Neural cell (in vitro differentiated cells): Measurements from ENCODE around the gene FGD6. TPM values are rescaled to one million over a fixed set of nuclear protein-coding genes. Genes with fewer than 3 reads are reported as not detected.

Experiments
- H2AFZ ChIP-seq: fragments of 200-600, 300-800 bp; sonication (generic), shearing (Covaris generic); 2 replicates; pipeline ENCODE4 v1.6.0; 2014; ENCODE audit warnings: low read depth, mild to moderate bottlenecking, antibody characterized with exemption, low read length, moderate library complexity
- H3F3A ChIP-seq: fragments of 200-600 bp; shearing (Covaris generic); 2 replicates; pipeline ENCODE4 v1.6.1; 2016; ENCODE audit warnings: mild to moderate bottlenecking, moderate library complexity, mixed read lengths, antibody characterized with exemption, low read length; ENCODE audit not compliant: insufficient read depth, poor library complexity, severe bottlenecking
- H3K27ac ChIP-seq: fragments of 200-600, 300-800 bp; sonication (generic), shearing (Covaris generic); 2 replicates; pipeline ENCODE4 v1.5.1; 2014; ENCODE audit warnings: mild to moderate bottlenecking, low read length, moderate library complexity
- H3K27me3 ChIP-seq: fragments of 300-800, 200-600 bp; sonication (generic), shearing (Covaris generic); 2 replicates; pipeline ENCODE4 v1.6.0; 2014; ENCODE audit warnings: mild to moderate bottlenecking, low read depth, low read length, moderate library complexity; ENCODE audit not compliant: insufficient read depth
- H3K36me3 ChIP-seq: fragments of 300-800, 200-600 bp; sonication (generic), shearing (Covaris generic); 2 replicates; pipeline ENCODE4 v1.5.1; 2014; ENCODE audit warnings: mild to moderate bottlenecking, antibody characterized with exemption, low read length, moderate library complexity; ENCODE audit not compliant: insufficient read depth
- H3K4me2 ChIP-seq: fragments of 300-800, 200-600 bp; sonication (generic), shearing (Covaris generic); 2 replicates; pipeline ENCODE4 v1.6.0; 2014; ENCODE audit warnings: mild to moderate bottlenecking, low read length
- H3K4me3 ChIP-seq: fragments of 300-800, 200-600 bp; sonication (generic), shearing (Covaris generic); 2 replicates; pipeline ENCODE4 v1.5.1; 2014; ENCODE audit warnings: mild to moderate bottlenecking, low read length, moderate library complexity
- H3K79me2 ChIP-seq: fragments of 200-600 bp; shearing (Covaris generic); replicated peaks from 2 replicates; pipeline ENCODE4 v1.6.0; 2014; ENCODE audit warnings: mild to moderate bottlenecking, low read length, moderate library complexity; ENCODE audit not compliant: insufficient read depth
- H3K9ac ChIP-seq: fragments of 300-800, 200-600 bp; sonication (generic), shearing (Covaris generic); 2 replicates; pipeline ENCODE4 v1.6.1; 2016; ENCODE audit warnings: mild to moderate bottlenecking, low read length, mixed read lengths
- H3K9me2 ChIP-seq: fragments of 200-600 bp; shearing (Covaris generic); 2 replicates; pipeline ENCODE4 v1.6.1; 2016; ENCODE audit warnings: mild to moderate bottlenecking, low read length, mixed read lengths; ENCODE audit not compliant: insufficient read depth
- H3K9me3 ChIP-seq: fragments of 200-600, 300-800 bp; sonication (generic), shearing (Covaris generic); 2 replicates; pipeline ENCODE4 v1.6.1; 2016; ENCODE audit warnings: mild to moderate bottlenecking, mixed run types, low read length, moderate library complexity, mixed read lengths
- H4K20me1 ChIP-seq: fragments of 200-600 bp; shearing (Covaris generic); 2 replicates; pipeline ENCODE4 v1.6.1; 2016; ENCODE audit warnings: mild to moderate bottlenecking, mixed run types; ENCODE audit not compliant: insufficient read depth
- CTCF ChIP-seq: fragments of 450-650 bp; IDR thresholded peaks from 2 replicates; pipeline ENCODE4 v1.5.1; 2014; ENCODE audit warnings: antibody characterized with exemption, mild to moderate bottlenecking, moderate library complexity; ENCODE audit not compliant: poor library complexity, severe bottlenecking
- EP300 ChIP-seq: fragments of 450-650 bp; conservative IDR thresholded peaks from 2 replicates; pipeline ENCODE4 v1.6.1; 2014; ENCODE audit warnings: antibody characterized with exemption, mild to moderate bottlenecking, moderate library complexity; ENCODE audit not compliant: poor library complexity, severe bottlenecking
- EZH2 ChIP-seq: fragments of 200-600, 300-800 bp; shearing (Covaris generic), sonication (generic); IDR thresholded peaks from 2 replicates; pipeline ENCODE4 v1.6.1; 2014; ENCODE audit warnings: antibody characterized with exemption, low read length, borderline replicate concordance, mild to moderate bottlenecking; ENCODE audit not compliant: insufficient read depth, poor library complexity, severe bottlenecking
- MXI1 ChIP-seq: fragments of 450-650 bp; conservative IDR thresholded peaks from 2 replicates; pipeline ENCODE4 v1.6.1; 2014; ENCODE audit warnings: antibody characterized with exemption, mild to moderate bottlenecking; ENCODE audit not compliant: poor library complexity, severe bottlenecking
- POLR2AphosphoS5 ChIP-seq: IDR thresholded peaks from 2 replicates; pipeline ENCODE4 v1.6.1; 2012
- RAD21 ChIP-seq: fragments of 450-650 bp; conservative IDR thresholded peaks from 2 replicates; pipeline ENCODE4 v1.6.1; 2014; ENCODE audit warnings: antibody characterized with exemption, mild to moderate bottlenecking, moderate library complexity
- REST ChIP-seq: IDR thresholded peaks from 2 replicates; pipeline ENCODE4 v1.6.1; 2012; ENCODE audit warnings: borderline replicate concordance
- SMC3 ChIP-seq: fragments of 450-650 bp; conservative IDR thresholded peaks from 2 replicates; pipeline ENCODE4 v1.6.1; 2014; ENCODE audit warnings: antibody characterized with exemption, mild to moderate bottlenecking, moderate library complexity; ENCODE audit not compliant: poor library complexity
- TAF1 ChIP-seq: IDR thresholded peaks from 2 replicates; pipeline ENCODE4 v1.6.1; 2012; ENCODE audit warnings: low read depth
- polyA plus RNA-seq: library from polyadenylated mRNA; depleted of rRNA; stranded (reverse); fragments of >200 nt; gene quantifications from 2 replicates; pipeline ENCODE4 v1.2.3, GENCODE V29; 2014

The FGD6 gene
- polyA plus RNA-seq, 1 donor from 2014 or later = 4.6 TPM

GRCh38 chr12:95265765-95266164 lies 48.5 kb upstream of the FGD6 start:
- Histone ChIP-seq H3K4me3 (no peak overlapping the region), H3K27me3 (no peaks in the 10 kb centered on the region), H4K20me1 (no peaks in the 10 kb centered on the region), H3K9me2 (no peaks in the 10 kb centered on the region), H3K9me3 (no peaks in the 10 kb centered on the region), H3K4me2 (no peak overlapping the region), H3K79me2 (peaks cover 13% of the 10 kb centered on the region), H3K27ac (no peak overlapping the region), H2AFZ (no peak overlapping the region), H3F3A (no peaks in the 10 kb centered on the region), H3K9ac (no peak overlapping the region), H3K36me3 (peaks cover 29% of the 10 kb centered on the region)
- TF ChIP-seq MXI1 (no peak), TAF1 (no peak), RAD21 (no peak), CTCF (no peak), REST (no peak), EP300 (no peak), EZH2 (no peak), POLR2AphosphoS5 (no peak), SMC3 (no peak)

- Histone ChIP-seq H4K20me1 (no peaks in the 10 kb centered on the region), H3K9me2 (no peaks in the 10 kb centered on the region), H3F3A (no peaks in the 10 kb centered on the region), H3K27ac (no peak overlapping the region), H3K36me3 (peaks cover 20% of the 10 kb centered on the region), H2AFZ (no peak overlapping the region), H3K27me3 (no peaks in the 10 kb centered on the region), H3K4me2 (no peak overlapping the region), H3K4me3 (no peak overlapping the region), H3K79me2 (peaks cover 13% of the 10 kb centered on the region), H3K9ac (no peak overlapping the region), H3K9me3 (no peaks in the 10 kb centered on the region)
- TF ChIP-seq CTCF (no peak), MXI1 (no peak)
Observed at GRCh38 chr12:95262808-95263207, 45.5 kb upstream of the FGD6 start.
